ENCODE results near the gene SPECC1.
"Not testable (repeated sequence)": the region's sequence is repeated elsewhere in the genome, so short reads cannot be mapped to it uniquely, and the experiment has no call there.

SPECC1 gene

DNA sequence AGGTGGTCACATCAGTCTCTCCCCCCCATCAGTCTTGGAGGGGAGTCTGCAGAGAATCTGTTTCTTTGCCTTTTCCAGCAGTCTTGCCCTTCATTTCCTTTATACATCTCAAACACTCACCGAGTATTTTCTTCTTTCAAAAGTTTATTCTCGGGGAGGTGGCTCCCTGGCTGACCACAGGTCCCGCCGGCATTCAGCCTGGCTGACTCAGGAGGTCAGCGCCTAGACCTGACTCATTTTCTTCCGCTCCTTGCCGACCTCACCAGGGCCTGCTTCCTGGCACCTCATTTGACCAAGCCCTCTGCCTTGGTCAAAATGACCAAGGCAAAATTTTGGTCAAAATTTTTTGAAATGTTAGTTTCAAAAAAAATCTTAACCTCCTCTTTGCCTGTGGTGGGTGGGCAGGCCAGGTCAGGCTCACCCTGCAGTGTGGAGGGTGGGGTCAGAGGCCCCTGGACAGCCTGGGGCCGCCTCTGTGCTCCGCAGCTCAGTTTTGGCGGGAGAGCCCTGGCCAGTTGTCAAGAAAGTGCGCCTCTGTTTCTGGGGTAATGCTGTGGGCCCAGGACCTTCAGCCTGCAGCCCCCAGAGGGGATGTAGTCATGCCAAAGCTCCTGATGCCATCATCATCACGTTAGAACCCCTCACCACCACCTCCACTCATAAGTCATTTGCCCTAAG lies 165.6 kb downstream of the SPECC1 start:
- H3K4me1 Mint-ChIP-seq (ENCODE audit: low read depth in 2 of 2): no peaks in the 10 kb centered on the region
- no peaks in the 10 kb centered on the region for H3K9me3 Mint-ChIP-seq
- DNase-seq (no peak), ATAC-seq (replicated peaks) (no peak)
- no peak overlapping the region for H3K4me3 Mint-ChIP-seq
- no peaks in the 10 kb centered on the region for H3K36me3 Mint-ChIP-seq (ENCODE audit: insufficient read depth)
- no peaks in the 10 kb centered on the region for H3K27me3 Mint-ChIP-seq
- no peak overlapping the region for H3K27ac Mint-ChIP-seq

DNA sequence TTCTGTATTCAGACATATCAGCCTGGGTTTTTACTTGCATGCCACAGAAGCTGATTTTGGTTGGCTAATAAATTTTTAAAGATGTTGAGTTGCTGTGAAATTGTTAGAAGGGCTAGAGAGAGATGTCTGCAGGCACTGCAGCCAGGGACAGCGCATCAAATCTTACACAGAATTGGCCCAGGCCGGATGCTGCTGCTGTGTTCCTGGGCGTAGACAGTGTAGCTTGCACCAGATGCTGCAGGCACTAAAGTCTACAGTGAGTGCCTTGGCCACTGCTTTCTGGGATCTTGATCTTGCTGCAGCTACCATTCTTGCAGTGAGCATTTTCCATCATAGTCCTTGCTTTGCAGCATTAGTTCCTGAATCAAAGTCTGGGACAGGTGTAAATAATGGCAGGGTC lies 169.9 kb downstream of the SPECC1 start:
- DNase-seq: no peak
- Mint-ChIP-seq H3K27ac (no peak overlapping the region), H3K27me3 (no peaks in the 10 kb centered on the region), H3K36me3 (ENCODE audit: insufficient read depth) (peaks cover 3% of the 10 kb centered on the region), H3K4me1 (ENCODE audit: low read depth in 2 of 2) (no peaks in the 10 kb centered on the region), H3K9me3 (no peaks in the 10 kb centered on the region), H3K4me3 (no peak overlapping the region)
- no peak for ATAC-seq (replicated peaks)

GRCh38 chr17:20180661-20181060 lies 171.5 kb downstream of the SPECC1 start:
- DNase-seq: no peak
- no peaks in the 10 kb centered on the region for H3K9me3 Mint-ChIP-seq
- H3K36me3 Mint-ChIP-seq (ENCODE audit: insufficient read depth): peaks cover 5% of the 10 kb centered on the region
- H3K27me3 Mint-ChIP-seq: no peaks in the 10 kb centered on the region
- peaks cover 0 to 3% of the 10 kb centered on the region in 2 donors for H3K4me1 Mint-ChIP-seq (ENCODE audit: low read depth in 2 of 2)
- H3K4me3 Mint-ChIP-seq: no peak overlapping the region
- no peak for ATAC-seq (replicated peaks)
- peak overlapping the region in 1 of 2 donors; percentile 41 for H3K27ac Mint-ChIP-seq

GRCh38 chr17:20184181-20184580 lies 175.0 kb downstream of the SPECC1 start:
- H3K4me3 Mint-ChIP-seq: no peak overlapping the region
- H3K27ac Mint-ChIP-seq: no peak overlapping the region
- no peak for DNase-seq
- H3K27me3 Mint-ChIP-seq: no peaks in the 10 kb centered on the region
- ATAC-seq (replicated peaks): no peak
- H3K4me1 Mint-ChIP-seq (ENCODE audit: low read depth in 2 of 2): peaks cover 0 to 3% of the 10 kb centered on the region in 2 donors
- no peaks in the 10 kb centered on the region for H3K9me3 Mint-ChIP-seq
- H3K36me3 Mint-ChIP-seq (ENCODE audit: insufficient read depth): peaks cover 5% of the 10 kb centered on the region

GRCh38 chr17:20184977-20185619 lies 175.9 kb downstream of the SPECC1 start:
- Mint-ChIP-seq H3K27ac (no peak overlapping the region), H3K9me3 (no peaks in the 10 kb centered on the region), H3K4me3 (no peak overlapping the region), H3K4me1 (ENCODE audit: low read depth in 2 of 2) (peaks cover 0 to 3% of the 10 kb centered on the region in 2 donors), H3K36me3 (ENCODE audit: insufficient read depth) (peaks cover 5% of the 10 kb centered on the region), H3K27me3 (no peaks in the 10 kb centered on the region)
- ATAC-seq (replicated peaks): no peak
- no peak for DNase-seq

GRCh38 chr17:20187049-20187448 lies 177.9 kb downstream of the SPECC1 start:
- H3K27me3 Mint-ChIP-seq: no peaks in the 10 kb centered on the region
- no peaks in the 10 kb centered on the region for H3K9me3 Mint-ChIP-seq
- no peak for DNase-seq
- H3K4me3 Mint-ChIP-seq: no peak overlapping the region
- no peak for ATAC-seq (replicated peaks)
- peak overlapping the region in 1 of 2 donors; percentile 1 for H3K27ac Mint-ChIP-seq
- H3K4me1 Mint-ChIP-seq (ENCODE audit: low read depth in 2 of 2): peaks cover 0 to 3% of the 10 kb centered on the region in 2 donors
- H3K36me3 Mint-ChIP-seq (ENCODE audit: insufficient read depth): peaks cover 5% of the 10 kb centered on the region

GRCh38 chr17:20189302-20189701 lies 180.1 kb downstream of the SPECC1 start:
- Mint-ChIP-seq H3K27me3 (no peaks in the 10 kb centered on the region), H3K27ac (no peak overlapping the region), H3K4me3 (no peak overlapping the region), H3K36me3 (ENCODE audit: insufficient read depth) (peaks cover 2% of the 10 kb centered on the region), H3K9me3 (no peaks in the 10 kb centered on the region), H3K4me1 (ENCODE audit: low read depth in 2 of 2) (peaks cover 0 to 3% of the 10 kb centered on the region in 2 donors)
- ATAC-seq (replicated peaks): no peak
- DNase-seq: no peak

- Mint-ChIP-seq H3K36me3 (ENCODE audit: insufficient read depth) (peaks cover 2% of the 10 kb centered on the region), H3K27me3 (no peaks in the 10 kb centered on the region), H3K9me3 (no peaks in the 10 kb centered on the region), H3K4me1 (ENCODE audit: low read depth in 2 of 2) (peaks cover 0 to 3% of the 10 kb centered on the region in 2 donors), H3K4me3 (no peak overlapping the region), H3K27ac (no peak overlapping the region)
- ATAC-seq (replicated peaks): no peak
- DNase-seq: no peak
Observed at GRCh38 chr17:20189979-20190378, 180.8 kb downstream of the SPECC1 start.

DNA sequence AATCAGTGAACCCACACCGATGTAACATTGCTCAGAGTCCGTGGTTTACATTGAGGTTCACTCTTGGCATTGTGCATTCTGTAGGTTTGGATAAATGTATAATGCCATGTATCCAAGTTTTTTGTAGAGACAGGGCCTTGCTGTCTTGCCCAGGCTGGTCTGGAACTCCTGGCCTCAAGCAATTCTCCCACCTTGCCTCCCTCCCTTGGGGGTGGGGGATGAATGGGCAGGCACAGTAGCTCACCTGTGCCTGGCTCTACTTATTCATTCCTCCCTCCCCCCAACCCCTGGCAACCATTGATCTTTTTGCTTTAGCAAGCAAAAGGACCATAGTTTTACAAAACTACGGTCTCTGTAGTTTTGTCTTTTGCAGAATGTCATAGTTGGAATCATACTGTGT lies 181.4 kb downstream of the SPECC1 start:
- Mint-ChIP-seq H3K4me3 (no peak overlapping the region), H3K36me3 (ENCODE audit: insufficient read depth) (no peaks in the 10 kb centered on the region), H3K27me3 (no peaks in the 10 kb centered on the region), H3K27ac (no peak overlapping the region), H3K4me1 (ENCODE audit: low read depth in 2 of 2) (no peaks in the 10 kb centered on the region), H3K9me3 (no peaks in the 10 kb centered on the region)
- ATAC-seq (replicated peaks) (no peak), DNase-seq (no peak)

GRCh38 chr17:20191056-20191455 lies 181.9 kb downstream of the SPECC1 start:
- H3K4me1 Mint-ChIP-seq (ENCODE audit: low read depth in 2 of 2): no peaks in the 10 kb centered on the region
- H3K27ac Mint-ChIP-seq: no peak overlapping the region
- H3K9me3 Mint-ChIP-seq: no peaks in the 10 kb centered on the region
- no peak overlapping the region for H3K4me3 Mint-ChIP-seq
- no peaks in the 10 kb centered on the region for H3K36me3 Mint-ChIP-seq (ENCODE audit: insufficient read depth)
- no peak for ATAC-seq (replicated peaks)
- no peak for DNase-seq
- H3K27me3 Mint-ChIP-seq: no peaks in the 10 kb centered on the region

DNA sequence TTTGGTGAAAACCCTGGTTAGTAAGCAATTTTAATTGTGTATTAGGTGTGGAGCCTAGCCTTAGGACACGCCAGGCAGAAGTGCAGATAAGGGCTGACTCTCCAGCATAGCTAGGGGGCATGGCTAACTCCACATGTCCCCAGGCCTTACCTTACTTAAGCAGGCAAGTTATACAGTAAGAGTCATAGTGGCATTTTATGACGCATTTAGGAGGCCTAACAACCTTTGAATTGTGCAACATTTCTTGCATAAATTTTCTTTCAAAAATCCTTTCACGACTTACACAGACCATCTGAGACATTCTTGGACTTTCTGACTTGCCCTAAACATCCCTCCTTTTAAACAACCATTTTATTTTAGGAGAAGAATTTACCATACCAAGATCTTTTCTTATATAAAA lies 187.1 kb downstream of the SPECC1 start:
- H3K4me1 Mint-ChIP-seq (ENCODE audit: low read depth in 2 of 2); H3K36me3 Mint-ChIP-seq (ENCODE audit: insufficient read depth); ATAC-seq (replicated peaks); H3K4me3 Mint-ChIP-seq; H3K9me3 Mint-ChIP-seq; DNase-seq; H3K27me3 Mint-ChIP-seq; H3K27ac Mint-ChIP-seq: not testable (repeated sequence)

- Mint-ChIP-seq H3K4me1 (ENCODE audit: low read depth in 2 of 2) (peaks cover 0 to 3% of the 10 kb centered on the region in 2 donors), H3K4me3 (no peak overlapping the region), H3K36me3 (ENCODE audit: insufficient read depth) (no peaks in the 10 kb centered on the region), H3K27ac (no peak overlapping the region), H3K9me3 (no peaks in the 10 kb centered on the region), H3K27me3 (no peaks in the 10 kb centered on the region)
- DNase-seq: no peak
- ATAC-seq (replicated peaks): no peak
Observed at GRCh38 chr17:20197272-20197926, 188.2 kb downstream of the SPECC1 start.

DNA sequence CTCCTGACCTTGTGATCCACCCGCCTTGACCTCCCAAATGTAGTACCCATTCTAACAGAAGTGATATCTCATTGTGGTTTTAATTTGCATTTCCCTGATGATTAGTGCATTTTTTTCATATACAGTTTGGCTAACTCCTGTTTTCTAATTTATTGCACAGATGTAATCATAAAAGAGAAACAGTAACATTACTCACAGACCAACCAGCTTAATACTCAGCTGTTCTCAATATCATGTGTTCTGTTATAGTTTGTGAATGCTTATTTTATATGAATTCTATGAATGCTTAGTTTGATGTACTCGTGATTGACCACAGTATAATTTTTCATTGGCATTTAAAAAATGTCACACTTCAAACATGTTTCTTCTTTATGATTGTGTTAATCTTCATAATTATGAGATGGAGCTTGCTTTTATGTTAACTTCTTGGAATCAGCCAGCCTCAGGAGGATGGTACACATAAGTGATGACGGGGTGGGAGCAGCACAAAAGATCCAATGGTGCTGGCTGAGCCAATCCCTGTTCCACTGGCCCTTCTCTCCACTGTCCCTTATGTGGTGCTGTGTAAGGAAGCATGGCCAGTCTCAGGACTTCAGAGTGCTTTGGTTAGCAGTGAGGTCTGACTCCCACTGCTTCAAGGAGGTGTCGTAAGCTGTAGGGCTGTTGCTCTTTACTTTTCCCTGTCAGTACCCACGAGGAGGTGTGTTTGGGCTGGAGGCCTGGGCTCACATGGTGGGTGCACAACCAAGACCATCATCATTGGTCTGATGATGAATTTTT lies 191.0 kb downstream of the SPECC1 start:
- Mint-ChIP-seq H3K9me3 (no peaks in the 10 kb centered on the region), H3K4me3 (no peak overlapping the region), H3K36me3 (ENCODE audit: insufficient read depth) (peaks cover 9% of the 10 kb centered on the region), H3K4me1 (ENCODE audit: low read depth in 2 of 2) (peaks cover 0 to 11% of the 10 kb centered on the region in 2 donors), H3K27ac (peak overlapping the region in 1 of 2 donors; percentile 38), H3K27me3 (no peaks in the 10 kb centered on the region)
- DNase-seq (no peak), ATAC-seq (replicated peaks) (no peak)

Data from effector memory CD8-positive, alpha-beta T cell (primary cell).